PC-3 (cell line): ENCODE measurements around the gene MYO7A. TPM values are rescaled to one million over a fixed set of nuclear protein-coding genes. Genes with fewer than 3 reads are reported as not detected.

Experiments used
- ATAC-seq: fragments of 200-7000 bp; cut with Tn5 transposase; 2 replicates; pipeline ENCODE4 v1.9.1; 2020; ENCODE audit warnings: mild to moderate bottlenecking, moderate library complexity
- BruUV-seq: library from RNA; stranded (reverse); fragments of 400-500 nt; replicated peaks from 2 replicates; lab custom pipeline; 2021; lab: Mats Ljungman, UMichigan
- CTCF ChIA-PET: fragments of 300-600 bp; sonication (Branson Sonifier 250); formaldehyde crosslinking; loops from one replicate; lab custom pipeline; 2022; ENCODE audit warnings: antibody characterized with exemption; lab: Charles Lee
- POLR2A ChIA-PET: fragments of 300-600 bp; sonication (Branson Sonifier 250); formaldehyde crosslinking; loops from one replicate; lab custom pipeline; 2022; ENCODE audit warnings: antibody characterized with exemption; ENCODE audit not compliant: unreplicated experiment; lab: Charles Lee
- DNase-seq: peaks from one replicate; pipeline ENCODE4 v3.0.0-alpha.2; 2015
- H2AFZ ChIP-seq: fragments of 300-600 bp; sonication (generic); 2 replicates; pipeline ENCODE4 v1.6.0; 2016; ENCODE audit warnings: antibody characterized with exemption, low read length
- H3F3A ChIP-seq: fragments of 300-600 bp; sonication (generic); one replicate; pipeline ENCODE4 v1.6.0; 2017; ENCODE audit warnings: antibody characterized with exemption, low read length, control low read depth, mild to moderate bottlenecking; ENCODE audit not compliant: unreplicated experiment
- H3K27ac ChIP-seq: fragments of 300-600 bp; sonication (generic); 2 replicates; pipeline ENCODE4 v1.5.1; 2016; ENCODE audit warnings: mild to moderate bottlenecking, low read length
- H3K27me3 ChIP-seq: fragments of 300-600 bp; sonication (generic); 2 replicates; pipeline ENCODE4 v1.6.1; 2016; ENCODE audit warnings: low read length, mixed read lengths
- H3K36me3 ChIP-seq: fragments of 300-600 bp; sonication (generic); 2 replicates; pipeline ENCODE4 v1.6.1; 2016; ENCODE audit warnings: low read depth, mixed run types, low read length, mixed read lengths
- H3K4me1 ChIP-seq: fragments of 300-600 bp; sonication (generic); 2 replicates; pipeline ENCODE4 v1.5.1; 2016; ENCODE audit warnings: low read length; ENCODE audit not compliant: insufficient read depth
- H3K4me2 ChIP-seq: fragments of 300-600 bp; sonication (generic); 2 replicates; pipeline ENCODE4 v1.6.0; 2016; ENCODE audit warnings: low read length
- H3K4me3 ChIP-seq: fragments of 300-600 bp; sonication (generic); 2 replicates; pipeline ENCODE4 v1.5.1; 2016; ENCODE audit warnings: mild to moderate bottlenecking, low read length, mixed read lengths
- H3K79me2 ChIP-seq: fragments of 300-600 bp; sonication (generic); 2 replicates; pipeline ENCODE4 v1.6.1; 2017; ENCODE audit warnings: low read length, mixed read lengths
- H3K9ac ChIP-seq: fragments of 300-600 bp; sonication (generic); 2 replicates; pipeline ENCODE4 v1.6.0; 2016; ENCODE audit warnings: mild to moderate bottlenecking, low read length
- H3K9me2 ChIP-seq: fragments of 300-600 bp; sonication (generic); replicated peaks from 2 replicates; pipeline ENCODE4 v1.6.1; 2016; ENCODE audit warnings: mixed run types, low read length, mixed read lengths
- H3K9me3 ChIP-seq: fragments of 300-600 bp; sonication (generic); 2 replicates; pipeline ENCODE4 v1.6.1; 2016; ENCODE audit warnings: low read length, mixed read lengths
- H4K20me1 ChIP-seq: fragments of 300-600 bp; sonication (generic); 2 replicates; pipeline ENCODE4 v1.6.1; 2016; ENCODE audit warnings: low read length, mixed read lengths
- EZH2 ChIP-seq: fragments of 300-600 bp; sonication (generic); IDR thresholded peaks from one replicate; pipeline ENCODE4 v1.6.1; 2017; ENCODE audit warnings: antibody characterized with exemption, mild to moderate bottlenecking, low read length; ENCODE audit not compliant: unreplicated experiment
- EZH2phosphoT487 ChIP-seq: fragments of 300-600 bp; sonication (generic); IDR thresholded peaks from 2 replicates; pipeline ENCODE4 v1.6.1; 2018; ENCODE audit warnings: mild to moderate bottlenecking, antibody characterized with exemption, low read length, borderline replicate concordance
- intact Hi-C: fragments of 100-400 bp; cut with micrococcal nuclease; formaldehyde crosslinking; loops from 2 replicates; pipeline ENCODE4 v1.9.0; 2023
- total RNA-seq: library from RNA; depleted of rRNA; stranded (reverse); fragments of >200 nt; gene quantifications from 2 replicates; pipeline ENCODE4 v1.2.3, GENCODE V29; 2014
- TF ChIP-seq, protein P1 (sequence below): fragments of 300-600 bp; sonication (generic); conservative IDR thresholded peaks from 2 replicates; pipeline ENCODE4 v1.5.1; 2017; ENCODE audit warnings: antibody characterized with exemption, low read depth, mild to moderate bottlenecking, low read length

Gene MYO7A
- total RNA-seq, 1 experiment from 2014 or later = 0.66 TPM

- DNase-seq (no peak), ATAC-seq (no peak)
- Histone ChIP-seq H3K36me3 (no peaks in the 10 kb centered on the region), H3K4me3 (no peak overlapping the region), H4K20me1 (no peaks in the 10 kb centered on the region), H3K9me2 (no peaks in the 10 kb centered on the region), H3K27me3 (no peaks in the 10 kb centered on the region), H3K9me3 (no peaks in the 10 kb centered on the region), H3F3A (no peaks in the 10 kb centered on the region), H3K79me2 (no peaks in the 10 kb centered on the region), H3K4me1 (no peaks in the 10 kb centered on the region), H3K4me2 (no peak overlapping the region), H2AFZ (no peak overlapping the region), H3K27ac (no peak overlapping the region), H3K9ac (no peak overlapping the region)
- intact Hi-C loops = no loop called here
- POLR2A ChIA-PET = no interaction called here
- CTCF ChIA-PET = interaction anchor here (0.6 kb wide), 1 partner anchor 124 kb away, joined by 3 read pairs; no protein-coding TSS in a partner anchor
- no TSS peak for BruUV-seq
- no peak for TF ChIP-seq EZH2phosphoT487
- TF ChIP-seq EZH2 = no peak
- TF ChIP-seq, protein P1, sequence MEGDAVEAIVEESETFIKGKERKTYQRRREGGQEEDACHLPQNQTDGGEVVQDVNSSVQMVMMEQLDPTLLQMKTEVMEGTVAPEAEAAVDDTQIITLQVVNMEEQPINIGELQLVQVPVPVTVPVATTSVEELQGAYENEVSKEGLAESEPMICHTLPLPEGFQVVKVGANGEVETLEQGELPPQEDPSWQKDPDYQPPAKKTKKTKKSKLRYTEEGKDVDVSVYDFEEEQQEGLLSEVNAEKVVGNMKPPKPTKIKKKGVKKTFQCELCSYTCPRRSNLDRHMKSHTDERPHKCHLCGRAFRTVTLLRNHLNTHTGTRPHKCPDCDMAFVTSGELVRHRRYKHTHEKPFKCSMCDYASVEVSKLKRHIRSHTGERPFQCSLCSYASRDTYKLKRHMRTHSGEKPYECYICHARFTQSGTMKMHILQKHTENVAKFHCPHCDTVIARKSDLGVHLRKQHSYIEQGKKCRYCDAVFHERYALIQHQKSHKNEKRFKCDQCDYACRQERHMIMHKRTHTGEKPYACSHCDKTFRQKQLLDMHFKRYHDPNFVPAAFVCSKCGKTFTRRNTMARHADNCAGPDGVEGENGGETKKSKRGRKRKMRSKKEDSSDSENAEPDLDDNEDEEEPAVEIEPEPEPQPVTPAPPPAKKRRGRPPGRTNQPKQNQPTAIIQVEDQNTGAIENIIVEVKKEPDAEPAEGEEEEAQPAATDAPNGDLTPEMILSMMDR = no peak
Measured at GRCh38 chr11:77121876-77122575, 6.0 kb upstream of the MYO7A start.

DNA sequence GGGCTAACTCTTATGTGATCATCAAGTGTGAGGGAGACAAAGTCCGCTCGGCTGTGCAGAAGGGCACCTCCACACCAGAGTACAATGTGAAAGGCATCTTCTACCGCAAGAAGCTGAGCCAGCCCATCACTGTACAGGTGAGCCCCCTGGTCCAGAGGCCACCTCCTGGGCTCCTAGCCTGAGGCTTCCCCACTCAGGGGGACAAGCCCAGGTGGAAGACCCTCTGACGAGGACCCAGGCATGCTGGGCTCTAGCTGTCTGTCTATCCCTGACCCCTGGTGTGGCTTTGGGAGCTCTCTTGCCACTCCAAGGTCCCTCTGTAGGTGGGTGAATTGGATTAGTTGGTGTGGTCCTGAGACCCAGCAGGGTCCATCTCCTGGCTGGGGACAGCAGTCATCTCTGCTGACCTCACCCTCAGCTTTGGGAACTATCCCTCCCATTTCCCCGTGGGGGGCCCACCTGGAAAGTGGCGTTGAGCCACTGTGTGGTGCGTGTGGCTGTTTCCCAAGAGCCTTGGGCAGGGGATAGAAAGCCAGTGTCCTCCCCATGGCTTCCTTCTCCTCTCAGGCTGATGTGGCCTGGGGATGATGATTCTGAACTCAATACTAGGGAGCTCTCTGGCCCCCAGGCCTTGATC is 5.4 kb upstream of the MYO7A start:
- ATAC-seq = no peak
- TF ChIP-seq EZH2 = no peak
- TF ChIP-seq, protein P1 = no peak
- no peak for TF ChIP-seq EZH2phosphoT487
- no TSS peak for BruUV-seq
- Histone ChIP-seq H3K27ac (no peak overlapping the region), H3K27me3 (no peaks in the 10 kb centered on the region), H3K79me2 (no peaks in the 10 kb centered on the region), H3K9ac (no peak overlapping the region), H3K4me3 (no peak overlapping the region), H3K9me2 (no peaks in the 10 kb centered on the region), H3F3A (no peaks in the 10 kb centered on the region), H2AFZ (no peak overlapping the region), H4K20me1 (no peaks in the 10 kb centered on the region), H3K9me3 (no peaks in the 10 kb centered on the region), H3K4me2 (no peak overlapping the region), H3K4me1 (peaks cover 6% of the 10 kb centered on the region; the same call in 1 of the 2 replicates), H3K36me3 (no peaks in the 10 kb centered on the region)
- POLR2A ChIA-PET = no interaction called here
- intact Hi-C loops = no loop called here
- CTCF ChIA-PET = no interaction called here
- no peak for DNase-seq

GRCh38 chr11:77123591-77123990 is 4.5 kb upstream of the MYO7A start:
- ChIA-PET POLR2A (no interaction called here), CTCF (no interaction called here)
- no peaks in the 10 kb centered on the region for H3F3A ChIP-seq
- H3K4me1 ChIP-seq = peaks cover 6% of the 10 kb centered on the region; the same call in 1 of the 2 replicates
- TF ChIP-seq EZH2 (no peak), EZH2phosphoT487 (no peak)
- TF ChIP-seq, protein P1 = no peak
- H3K9me3 ChIP-seq = no peaks in the 10 kb centered on the region
- no peak overlapping the region for H2AFZ ChIP-seq
- no peaks in the 10 kb centered on the region for H4K20me1 ChIP-seq
- no peaks in the 10 kb centered on the region for H3K27me3 ChIP-seq
- intact Hi-C loops = no loop called here
- no peaks in the 10 kb centered on the region for H3K79me2 ChIP-seq
- no peak overlapping the region for H3K4me3 ChIP-seq
- H3K4me2 ChIP-seq = no peak overlapping the region
- H3K9ac ChIP-seq = no peak overlapping the region
- DNase-seq (no peak), ATAC-seq (no peak)
- H3K36me3 ChIP-seq = no peaks in the 10 kb centered on the region
- no peaks in the 10 kb centered on the region for H3K9me2 ChIP-seq
- no peak overlapping the region for H3K27ac ChIP-seq
- no TSS peak for BruUV-seq
